Measurements from ENCODE around the gene CHRNB1. TPM values are rescaled to one million over a fixed set of nuclear protein-coding genes. Genes with fewer than 3 reads are reported as not detected.

The CHRNB1 gene
- total RNA-seq, 4 donors from 2014 or later: 4.0 to 9.1 (median 5.8) TPM

- Histone ChIP-seq H3K27ac (peak within 1 kb of the TSS; percentile 94 to 99 (median 98)), H3K4me1 (peaks cover 4 to 59% (median 18%) of the 10 kb centered on the region in 4 donors), H3K27me3 (no peaks in the 10 kb centered on the region), H3K9me3 (no peaks in the 10 kb centered on the region), H3K36me3 (no peaks in the 10 kb centered on the region), H3K4me3 (peak within 1 kb of the TSS; percentile 64 to 69 (median 66))
- DNase-seq: peak; percentile 97 to 99 (median 98)
- TF ChIP-seq, protein P1, sequence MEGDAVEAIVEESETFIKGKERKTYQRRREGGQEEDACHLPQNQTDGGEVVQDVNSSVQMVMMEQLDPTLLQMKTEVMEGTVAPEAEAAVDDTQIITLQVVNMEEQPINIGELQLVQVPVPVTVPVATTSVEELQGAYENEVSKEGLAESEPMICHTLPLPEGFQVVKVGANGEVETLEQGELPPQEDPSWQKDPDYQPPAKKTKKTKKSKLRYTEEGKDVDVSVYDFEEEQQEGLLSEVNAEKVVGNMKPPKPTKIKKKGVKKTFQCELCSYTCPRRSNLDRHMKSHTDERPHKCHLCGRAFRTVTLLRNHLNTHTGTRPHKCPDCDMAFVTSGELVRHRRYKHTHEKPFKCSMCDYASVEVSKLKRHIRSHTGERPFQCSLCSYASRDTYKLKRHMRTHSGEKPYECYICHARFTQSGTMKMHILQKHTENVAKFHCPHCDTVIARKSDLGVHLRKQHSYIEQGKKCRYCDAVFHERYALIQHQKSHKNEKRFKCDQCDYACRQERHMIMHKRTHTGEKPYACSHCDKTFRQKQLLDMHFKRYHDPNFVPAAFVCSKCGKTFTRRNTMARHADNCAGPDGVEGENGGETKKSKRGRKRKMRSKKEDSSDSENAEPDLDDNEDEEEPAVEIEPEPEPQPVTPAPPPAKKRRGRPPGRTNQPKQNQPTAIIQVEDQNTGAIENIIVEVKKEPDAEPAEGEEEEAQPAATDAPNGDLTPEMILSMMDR (IDR thresholded peaks at IDR 0.05): peak in 3 of 6 experiments; percentile 1 to 14 (median 13)
- TF ChIP-seq POLR2A (IDR thresholded peaks at IDR 0.05): peak; percentile 100
Measured at GRCh38 chr17:7484067-7484918, 39.4 kb downstream of the CHRNB1 start, which contains the start of gene POLR2A. POLR2A (plus strand) TSS chr17:7484366.

- Histone ChIP-seq H3K4me3 (peak overlapping the region; percentile 64 to 69 (median 66)), H3K27ac (peak overlapping the region; percentile 94 to 99 (median 98)), H3K4me1 (peaks cover 4 to 62% (median 16%) of the 10 kb centered on the region in 4 donors), H3K9me3 (no peaks in the 10 kb centered on the region), H3K36me3 (no peaks in the 10 kb centered on the region), H3K27me3 (no peaks in the 10 kb centered on the region)
- TF ChIP-seq, protein P1 (IDR thresholded peaks at IDR 0.05): peak in 1 of 6 experiments; percentile 5
- no peak for TF ChIP-seq POLR2A (IDR thresholded peaks at IDR 0.05)
- DNase-seq: no peak
Measured at GRCh38 chr17:7484919-7485377, 40.1 kb downstream of the CHRNB1 start.

DNA sequence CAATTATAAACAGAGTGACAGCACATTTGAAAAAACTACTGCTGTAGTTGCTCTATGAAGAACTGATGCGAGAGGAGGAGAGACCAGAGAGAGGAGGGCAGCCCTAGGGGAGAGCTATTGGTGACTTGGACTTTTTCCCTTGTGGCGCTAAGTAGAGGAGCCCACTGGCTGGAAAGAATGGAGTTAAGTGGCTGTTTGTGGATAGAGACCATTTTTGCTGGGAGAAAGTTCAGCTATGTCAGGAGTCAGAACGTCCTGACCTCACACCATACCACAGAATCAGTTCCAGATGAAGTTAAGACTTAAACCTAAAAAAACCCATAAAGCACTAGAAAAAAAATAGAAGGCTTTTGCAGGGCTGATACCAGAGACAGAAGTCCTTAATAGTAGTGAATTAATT lies 41.3 kb downstream of the CHRNB1 start:
- Histone ChIP-seq H3K27me3 (no peaks in the 10 kb centered on the region), H3K4me3 (peak overlapping the region; percentile 64 to 69 (median 66)), H3K9me3 (no peaks in the 10 kb centered on the region), H3K27ac (peak overlapping the region in 3 of 4 donors; percentile 57 to 99 (median 97)), H3K36me3 (no peaks in the 10 kb centered on the region), H3K4me1 (peaks cover 4 to 68% (median 16%) of the 10 kb centered on the region in 4 donors)
- TF ChIP-seq, protein P1 (IDR thresholded peaks at IDR 0.05): no peak
- no peak for TF ChIP-seq POLR2A (IDR thresholded peaks at IDR 0.05)
- DNase-seq: no peak

- H3K36me3 ChIP-seq: peaks cover 0 to 6% (median 0%) of the 10 kb centered on the region in 3 donors
- peaks cover 4 to 94% (median 24%) of the 10 kb centered on the region in 4 donors for H3K4me1 ChIP-seq
- H3K27ac ChIP-seq: no peak overlapping the region
- H3K27me3 ChIP-seq: no peaks in the 10 kb centered on the region
- TF ChIP-seq POLR2A (IDR thresholded peaks at IDR 0.05): no peak
- TF ChIP-seq, protein P1 (IDR thresholded peaks at IDR 0.05): no peak
- DNase-seq: no peak
- no peaks in the 10 kb centered on the region for H3K9me3 ChIP-seq
- H3K4me3 ChIP-seq: no peak overlapping the region
Measured at GRCh38 chr17:7490144-7490543, 45.3 kb downstream of the CHRNB1 start.

DNA sequence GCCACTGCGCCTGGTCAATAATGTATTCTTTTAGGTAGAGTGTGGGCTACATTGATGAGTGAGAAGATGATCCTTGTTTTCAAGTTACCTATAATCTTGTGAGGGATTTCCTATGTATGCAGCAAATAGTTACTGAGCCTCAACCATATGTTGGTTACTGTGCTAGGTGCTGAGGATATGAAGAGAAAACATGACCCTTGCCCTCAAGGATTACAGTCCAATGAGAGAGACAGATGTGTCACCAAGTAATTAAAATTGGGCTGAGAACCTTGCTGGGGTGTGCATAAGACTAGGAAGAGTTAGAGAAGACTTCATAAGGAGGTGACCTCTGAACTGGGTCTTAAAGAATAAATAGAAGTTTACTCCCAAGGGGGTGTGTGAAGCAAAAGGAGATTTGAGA lies 46.7 kb downstream of the CHRNB1 start:
- no peaks in the 10 kb centered on the region for H3K9me3 ChIP-seq
- no peak for DNase-seq
- peaks cover 0 to 80% (median 15%) of the 10 kb centered on the region in 4 donors for H3K4me1 ChIP-seq
- no peak overlapping the region for H3K4me3 ChIP-seq
- H3K27me3 ChIP-seq: no peaks in the 10 kb centered on the region
- peak overlapping the region in 2 of 4 donors; percentile 36 to 60 for H3K27ac ChIP-seq
- peaks cover 0 to 17% (median 0%) of the 10 kb centered on the region in 3 donors for H3K36me3 ChIP-seq
- TF ChIP-seq POLR2A (IDR thresholded peaks at IDR 0.05): no peak
- TF ChIP-seq, protein P1 (IDR thresholded peaks at IDR 0.05): no peak

Measured in Peyer's patch (tissue), 4 donors.